HepG2 (cell line): ENCODE results near the gene PSMB3. TPM values are rescaled to one million over a fixed set of nuclear protein-coding genes. Genes with fewer than 3 reads are reported as not detected.
A peak's percentile ranks its signal among the peaks of the same experiment; 100 is the strongest.

ENCODE experiments used
- CREB1 ChIP-seq, 2 experiments: fragments of 450-650 bp in 1 of 2; IDR thresholded peaks; 2 replicates each; pipeline ENCODE4 v1.6.1; 2016 to 2017; ENCODE audit warnings: control low read depth in 1 of 2, mild to moderate bottlenecking in 1 of 2, missing compliant biosample characterization in 1 of 2, missing genetic modification characterization in 1 of 2
- GRHL1 ChIP-seq: sonication (generic); formaldehyde crosslinking; conservative IDR thresholded peaks from 2 replicates; pipeline ENCODE4 v1.8.0; 2022; ENCODE audit warnings: missing genetic modification reagents
- NRL ChIP-seq: sonication (generic); formaldehyde crosslinking; IDR thresholded peaks from 2 replicates; pipeline ENCODE4 v1.5.0; 2020; ENCODE audit warnings: missing genetic modification reagents, mild to moderate bottlenecking, moderate library complexity, borderline replicate concordance
- ONECUT2 ChIP-seq: sonication (generic); formaldehyde crosslinking; IDR thresholded peaks from 2 replicates; pipeline ENCODE4 v1.4.0; 2020; ENCODE audit warnings: missing genetic modification reagents
- RNF219 ChIP-seq: sonication (generic); formaldehyde crosslinking; IDR thresholded peaks from 2 replicates; pipeline ENCODE4 v1.5.0; 2020; ENCODE audit warnings: mild to moderate bottlenecking, missing genetic modification reagents
- SRF ChIP-seq: IDR thresholded peaks from 2 replicates; pipeline ENCODE4 v1.6.1; 2011; ENCODE audit warnings: mild to moderate bottlenecking, low read depth, low read length, moderate library complexity
- U2AF2 ChIP-seq: fragments of 200-400 bp; formaldehyde crosslinking; IDR thresholded peaks from 2 replicates; pipeline ENCODE4 v1.6.1; 2017; ENCODE audit warnings: low read depth, mild to moderate bottlenecking, low read length
- ZBTB3 ChIP-seq: sonication (generic); formaldehyde crosslinking; IDR thresholded peaks from 2 replicates; pipeline ENCODE4 v1.4.0; 2020; ENCODE audit warnings: low read depth, mild to moderate bottlenecking, moderate library complexity, missing genetic modification reagents, borderline replicate concordance
- ZFP36L1 ChIP-seq: sonication (generic); formaldehyde crosslinking; IDR thresholded peaks from 2 replicates; pipeline ENCODE4 v1.8.0; 2022; ENCODE audit warnings: mild to moderate bottlenecking, missing genetic modification reagents, moderate library complexity
- ZMAT3 ChIP-seq: sonication (generic); formaldehyde crosslinking; conservative IDR thresholded peaks from 2 replicates; pipeline ENCODE4 v1.7.0; 2021; ENCODE audit warnings: missing genetic modification reagents
- ZNF558 ChIP-seq: sonication (generic); formaldehyde crosslinking; IDR thresholded peaks from 2 replicates; pipeline ENCODE4 v1.9.0; 2022; ENCODE audit warnings: mild to moderate bottlenecking, missing genetic modification reagents, borderline replicate concordance
- ZNF607 ChIP-seq: sonication (generic); formaldehyde crosslinking; IDR thresholded peaks from 2 replicates; pipeline ENCODE4 v1.5.1; 2020; ENCODE audit warnings: missing genetic modification reagents, mild to moderate bottlenecking, borderline replicate concordance
- polyA plus RNA-seq, 8 experiments: library from polyadenylated mRNA; depleted of rRNA in 3 of 8; stranded (reverse) in 7 of 8; unstranded in 1 of 8; fragments of >200 nt; fragmentation: Illumina TruSeq in 4 of 8; extraction: Trizol in 4 of 8; gene quantifications; 2 replicates each; pipeline versions ENCODE4 v1.2.1 to v1.2.3, GENCODE V29; 2011 to 2016; ENCODE audit warnings: low read depth in 4 of 8, missing spikeins in 1 of 8, mixed read lengths in 1 of 8; ENCODE audit not compliant: insufficient read depth in 1 of 8
- total RNA-seq, 5 experiments: library from RNA; depleted of rRNA; stranded (reverse); fragments of >200 nt; fragmentation: Illumina TruSeq; extraction: Trizol; gene quantifications; 2 replicates each; pipeline ENCODE4 v1.2.3, GENCODE V29; 2016; ENCODE audit warnings: low read depth in 1 of 5
- TF ChIP-seq, protein P1 (sequence below): sonication (generic); formaldehyde crosslinking; IDR thresholded peaks from 2 replicates; pipeline ENCODE4 v1.5.0; 2020; ENCODE audit warnings: missing genetic modification reagents
- TF ChIP-seq, protein P2 (sequence below): sonication (generic); formaldehyde crosslinking; IDR thresholded peaks from 2 replicates; pipeline ENCODE4 v1.4.0; 2020; ENCODE audit warnings: mild to moderate bottlenecking, missing genetic modification reagents
- TF ChIP-seq, protein P3 (sequence below): sonication (generic); formaldehyde crosslinking; IDR thresholded peaks from 2 replicates; pipeline ENCODE4 v1.5.0; 2020; ENCODE audit warnings: mild to moderate bottlenecking, missing genetic modification reagents, moderate library complexity
- TF ChIP-seq, protein P4 (sequence below): sonication (generic); formaldehyde crosslinking; conservative IDR thresholded peaks from 2 replicates; pipeline ENCODE4 v1.4.0; 2020; ENCODE audit warnings: missing genetic modification reagents

The PSMB3 gene
- total and polyA plus RNA-seq, 2 of the 13 experiments (the other 11 are each of a cell fraction or from before 2014, with no cell fraction given) = 366 to 517 TPM

DNA sequence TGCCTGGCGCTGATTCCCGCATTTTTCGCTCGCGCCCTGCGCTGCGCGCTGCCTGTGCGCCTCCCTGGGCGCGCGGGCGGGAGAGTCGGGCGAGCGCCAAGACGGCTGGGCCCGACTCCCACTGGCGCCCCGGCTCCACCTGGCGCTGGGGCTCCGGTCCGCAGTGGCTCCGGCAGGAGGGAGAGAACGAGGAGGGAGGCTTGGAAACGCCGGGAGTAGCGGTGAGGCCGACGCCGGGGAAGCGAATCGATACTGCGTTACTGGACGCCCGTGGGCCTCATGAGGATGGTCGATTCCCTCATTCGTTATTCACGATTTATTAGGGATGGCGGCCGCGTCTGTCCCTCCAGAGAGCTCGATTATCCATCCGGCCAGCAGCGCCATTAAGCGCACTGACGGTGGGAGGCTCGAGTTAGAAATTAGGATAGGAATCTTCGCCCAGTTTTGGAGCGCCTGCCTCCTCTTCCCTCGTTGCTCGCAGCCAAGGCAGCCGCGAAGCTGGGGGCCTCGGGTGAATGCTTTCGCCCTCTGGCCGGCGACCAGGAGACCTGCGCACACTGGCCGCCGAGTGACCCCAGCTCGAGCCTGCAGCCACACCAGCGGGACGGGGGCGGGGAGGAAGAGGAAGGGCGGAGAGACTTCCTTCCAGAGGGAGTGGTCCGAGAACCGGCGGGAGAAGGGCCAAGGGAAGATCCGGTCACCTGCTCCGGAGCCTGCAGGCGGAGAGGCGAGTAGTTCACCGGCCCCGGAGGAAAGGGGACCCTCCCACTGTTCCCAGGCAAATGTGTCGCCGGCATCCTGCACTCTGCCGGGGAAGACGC, 3.1 kb upstream of the PSMB3 start (continued):
- TF ChIP-seq RNF219 (no peak), GRHL1 (CRISPR knock-in tag) (no peak), ZBTB3 (CRISPR knock-in tag) (no peak; the same call in 1 of the 2 replicates), ZNF607 (no peak), ZFP36L1 (CRISPR knock-in tag) (no peak; the same call in 1 of the 2 replicates), SRF (no peak), ONECUT2 (0 out of 2 replicates have a peak, but pooled peaks have one; percentile 19), ZNF558 (CRISPR knock-in tag) (peak; percentile 90), CREB1 (IDR thresholded peaks at IDR 0.05) (no peak), CREB1 (CRISPR knock-in tag; IDR thresholded peaks at IDR 0.05) (no peak), U2AF2 (no peak), NRL (CRISPR knock-in tag) (peak; percentile 83), ZMAT3 (CRISPR knock-in tag) (peak; percentile 91)
- TF ChIP-seq, protein P1, sequence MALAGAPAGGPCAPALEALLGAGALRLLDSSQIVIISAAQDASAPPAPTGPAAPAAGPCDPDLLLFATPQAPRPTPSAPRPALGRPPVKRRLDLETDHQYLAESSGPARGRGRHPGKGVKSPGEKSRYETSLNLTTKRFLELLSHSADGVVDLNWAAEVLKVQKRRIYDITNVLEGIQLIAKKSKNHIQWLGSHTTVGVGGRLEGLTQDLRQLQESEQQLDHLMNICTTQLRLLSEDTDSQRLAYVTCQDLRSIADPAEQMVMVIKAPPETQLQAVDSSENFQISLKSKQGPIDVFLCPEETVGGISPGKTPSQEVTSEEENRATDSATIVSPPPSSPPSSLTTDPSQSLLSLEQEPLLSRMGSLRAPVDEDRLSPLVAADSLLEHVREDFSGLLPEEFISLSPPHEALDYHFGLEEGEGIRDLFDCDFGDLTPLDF = peak; percentile 74; the same call in 1 of the 2 replicates
- TF ChIP-seq, protein P2, sequence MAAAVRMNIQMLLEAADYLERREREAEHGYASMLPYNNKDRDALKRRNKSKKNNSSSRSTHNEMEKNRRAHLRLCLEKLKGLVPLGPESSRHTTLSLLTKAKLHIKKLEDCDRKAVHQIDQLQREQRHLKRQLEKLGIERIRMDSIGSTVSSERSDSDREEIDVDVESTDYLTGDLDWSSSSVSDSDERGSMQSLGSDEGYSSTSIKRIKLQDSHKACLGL = peak; percentile 56
- TF ChIP-seq, protein P3, sequence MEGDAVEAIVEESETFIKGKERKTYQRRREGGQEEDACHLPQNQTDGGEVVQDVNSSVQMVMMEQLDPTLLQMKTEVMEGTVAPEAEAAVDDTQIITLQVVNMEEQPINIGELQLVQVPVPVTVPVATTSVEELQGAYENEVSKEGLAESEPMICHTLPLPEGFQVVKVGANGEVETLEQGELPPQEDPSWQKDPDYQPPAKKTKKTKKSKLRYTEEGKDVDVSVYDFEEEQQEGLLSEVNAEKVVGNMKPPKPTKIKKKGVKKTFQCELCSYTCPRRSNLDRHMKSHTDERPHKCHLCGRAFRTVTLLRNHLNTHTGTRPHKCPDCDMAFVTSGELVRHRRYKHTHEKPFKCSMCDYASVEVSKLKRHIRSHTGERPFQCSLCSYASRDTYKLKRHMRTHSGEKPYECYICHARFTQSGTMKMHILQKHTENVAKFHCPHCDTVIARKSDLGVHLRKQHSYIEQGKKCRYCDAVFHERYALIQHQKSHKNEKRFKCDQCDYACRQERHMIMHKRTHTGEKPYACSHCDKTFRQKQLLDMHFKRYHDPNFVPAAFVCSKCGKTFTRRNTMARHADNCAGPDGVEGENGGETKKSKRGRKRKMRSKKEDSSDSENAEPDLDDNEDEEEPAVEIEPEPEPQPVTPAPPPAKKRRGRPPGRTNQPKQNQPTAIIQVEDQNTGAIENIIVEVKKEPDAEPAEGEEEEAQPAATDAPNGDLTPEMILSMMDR = peak; percentile 46
- TF ChIP-seq, protein P4, sequence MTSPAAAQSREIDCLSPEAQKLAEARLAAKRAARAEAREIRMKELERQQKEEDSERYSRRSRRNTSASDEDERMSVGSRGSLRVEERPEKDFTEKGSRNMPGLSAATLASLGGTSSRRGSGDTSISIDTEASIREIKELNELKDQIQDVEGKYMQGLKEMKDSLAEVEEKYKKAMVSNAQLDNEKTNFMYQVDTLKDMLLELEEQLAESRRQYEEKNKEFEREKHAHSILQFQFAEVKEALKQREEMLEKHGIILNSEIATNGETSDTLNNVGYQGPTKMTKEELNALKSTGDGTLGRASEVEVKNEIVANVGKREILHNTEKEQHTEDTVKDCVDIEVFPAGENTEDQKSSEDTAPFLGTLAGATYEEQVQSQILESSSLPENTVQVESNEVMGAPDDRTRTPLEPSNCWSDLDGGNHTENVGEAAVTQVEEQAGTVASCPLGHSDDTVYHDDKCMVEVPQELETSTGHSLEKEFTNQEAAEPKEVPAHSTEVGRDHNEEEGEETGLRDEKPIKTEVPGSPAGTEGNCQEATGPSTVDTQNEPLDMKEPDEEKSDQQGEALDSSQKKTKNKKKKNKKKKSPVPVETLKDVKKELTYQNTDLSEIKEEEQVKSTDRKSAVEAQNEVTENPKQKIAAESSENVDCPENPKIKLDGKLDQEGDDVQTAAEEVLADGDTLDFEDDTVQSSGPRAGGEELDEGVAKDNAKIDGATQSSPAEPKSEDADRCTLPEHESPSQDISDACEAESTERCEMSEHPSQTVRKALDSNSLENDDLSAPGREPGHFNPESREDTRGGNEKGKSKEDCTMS (CRISPR knock-in tag) = no peak
